NCI-H748 treated with DMSO at 0.1 percent for 48 hours (cell line): ENCODE data around the gene ATP5F1B.
"Not testable (repeated sequence)": the region's sequence is repeated elsewhere in the genome, so short reads cannot be mapped to it uniquely, and the experiment has no call there.

Source experiments
- DNase-seq: peaks from one replicate; lab custom pipeline; 2025; lab: John Stamatoyannopoulos, UW

Gene ATP5F1B

GRCh38 chr12:56648023-56648422, 2.2 kb upstream of the ATP5F1B start:
- DNase-seq = not testable (repeated sequence)

DNA sequence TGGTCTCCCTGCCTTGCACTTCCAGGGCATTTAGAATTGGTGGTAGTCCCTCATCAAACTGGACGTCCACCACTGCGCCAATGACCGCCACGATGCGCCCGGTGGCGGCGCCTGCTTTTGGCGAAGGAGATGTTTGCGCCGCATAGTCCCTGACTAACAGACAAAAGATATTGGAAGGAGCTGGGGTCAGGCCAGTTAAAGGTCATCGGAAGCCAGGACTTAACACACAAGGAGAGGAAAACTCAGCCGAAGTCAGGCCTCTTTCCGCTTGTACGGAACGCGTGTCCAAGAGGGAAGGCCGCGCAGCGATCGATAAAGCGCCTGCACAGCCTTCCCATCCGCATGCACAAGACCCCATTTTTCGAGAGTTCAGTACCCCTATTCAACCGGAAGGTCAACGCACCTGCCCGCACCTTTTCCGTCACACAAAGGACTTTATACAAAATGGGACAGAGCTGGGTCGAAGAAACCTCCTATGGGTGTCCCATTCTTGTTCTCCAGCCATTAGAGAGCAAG, 525 bp downstream of the ATP5F1B start:
- DNase-seq = no peak

DNA sequence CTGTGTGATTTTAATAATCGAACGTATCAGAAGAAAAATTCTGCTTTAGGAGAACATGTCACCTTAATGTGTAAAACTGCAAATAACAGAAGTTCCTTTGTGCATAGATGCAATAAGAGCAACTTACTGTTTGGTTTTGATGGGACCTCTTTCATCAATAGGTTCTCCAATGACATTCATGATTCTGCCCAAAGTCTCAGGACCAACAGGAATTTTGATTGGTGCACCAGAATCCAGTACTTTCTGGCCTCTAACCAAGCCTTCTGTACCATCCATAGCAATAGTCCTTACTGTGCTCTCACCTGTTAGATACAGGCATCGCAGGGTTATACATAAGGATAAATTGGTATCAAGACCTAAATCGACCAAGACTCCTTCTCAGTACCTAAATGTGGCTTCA, 1.1 kb downstream of the ATP5F1B start:
- DNase-seq = no peak

DNA sequence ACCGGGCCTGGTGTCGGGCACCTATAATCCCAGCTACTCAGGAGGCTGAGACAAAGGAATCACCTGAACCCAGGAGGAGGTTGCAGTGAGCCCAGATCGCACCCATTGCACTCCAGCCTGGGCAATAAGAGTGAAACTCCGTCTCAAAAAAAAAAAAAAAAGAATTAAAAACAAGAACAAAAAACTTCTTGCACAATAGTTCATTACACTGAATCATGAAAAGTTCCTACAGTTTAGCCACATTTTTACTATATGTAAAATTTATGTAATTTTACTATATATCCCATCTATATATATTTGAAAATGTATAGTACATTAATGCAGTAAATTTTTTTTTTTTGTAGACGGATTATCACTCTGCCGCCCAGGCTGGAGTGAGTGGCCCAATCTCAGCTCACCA, 4.6 kb downstream of the ATP5F1B start:
- DNase-seq = no peak

- no peak for DNase-seq
Observed at GRCh38 chr12:56637621-56638020, 8.2 kb downstream of the ATP5F1B start.

GRCh38 chr12:56636675-56637540, 8.9 kb downstream of the ATP5F1B start:
- peak; percentile 98 for DNase-seq

GRCh38 chr12:56635806-56636674, 9.7 kb downstream of the ATP5F1B start:
- DNase-seq = peak; percentile 62

GRCh38 chr12:56634837-56635791, 10.7 kb downstream of the ATP5F1B start:
- peak; percentile 62 for DNase-seq

DNA sequence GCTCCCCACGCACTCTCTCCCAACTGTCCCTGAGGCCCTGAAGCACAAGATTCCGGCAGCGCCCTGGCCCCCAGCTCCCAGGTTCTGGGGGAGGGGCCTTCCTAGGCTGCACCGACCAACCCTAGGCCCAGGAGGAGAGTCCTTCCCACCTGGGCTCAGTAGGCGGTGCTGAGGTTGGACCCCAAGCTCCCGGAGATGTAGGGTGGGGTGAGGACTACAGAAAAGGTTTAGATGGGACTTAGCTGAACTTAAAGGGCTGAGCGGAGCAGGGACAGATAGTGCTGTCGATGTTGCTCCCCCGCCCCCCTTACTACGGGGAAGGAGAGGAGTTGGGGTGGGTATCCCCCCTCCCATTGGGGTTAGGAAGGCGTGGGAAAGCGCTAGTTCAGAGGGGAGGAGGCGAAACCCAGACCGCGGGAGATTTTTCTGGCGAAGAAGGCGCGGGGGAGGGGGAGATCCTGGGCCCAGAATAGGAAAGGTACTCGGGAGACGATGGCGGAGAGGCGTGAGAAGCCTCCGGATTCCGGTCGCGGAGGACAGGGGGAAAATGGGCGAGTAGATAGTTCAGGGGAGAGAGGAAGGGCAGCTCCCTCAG, 11.4 kb downstream of the ATP5F1B start:
- DNase-seq = peak; percentile 62

- DNase-seq = no peak
Observed at GRCh38 chr12:56633468-56634241, 12.1 kb downstream of the ATP5F1B start.

- DNase-seq = no peak
Observed at GRCh38 chr12:56632701-56633467, 12.9 kb downstream of the ATP5F1B start.

GRCh38 chr12:56631790-56632700, 13.7 kb downstream of the ATP5F1B start:
- DNase-seq = peak; percentile 65

DNA sequence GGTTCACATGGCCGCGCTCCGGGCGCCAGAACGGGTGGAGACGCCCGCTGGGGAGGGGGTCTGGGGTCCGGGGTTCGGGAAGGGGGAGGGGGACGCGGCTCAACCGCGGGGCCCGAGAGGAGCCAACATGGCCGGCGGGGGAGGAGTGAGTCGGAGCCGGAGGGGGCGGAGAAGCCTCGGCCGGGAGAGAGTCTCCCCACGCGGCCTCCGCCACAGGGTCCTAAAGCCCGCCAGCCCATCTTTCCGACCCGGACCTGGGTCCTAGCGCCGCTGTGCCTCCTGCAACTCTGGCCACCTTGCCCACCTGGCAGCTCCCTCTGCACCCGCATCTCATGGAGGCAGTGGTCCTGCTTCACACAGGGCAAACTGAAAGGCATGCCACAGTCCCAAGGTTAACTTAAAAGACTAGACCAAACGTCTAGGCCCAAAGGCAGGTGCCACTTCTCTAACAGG, 15.6 kb downstream of the ATP5F1B start, which contains the start of gene BAZ2A:
TSS of gene BAZ2A (minus strand) at position 147 of the 453 bp plus-strand sequence. CDS start 12,796 bp downstream, outside the sequence.
- DNase-seq = peak; percentile 85

DNA sequence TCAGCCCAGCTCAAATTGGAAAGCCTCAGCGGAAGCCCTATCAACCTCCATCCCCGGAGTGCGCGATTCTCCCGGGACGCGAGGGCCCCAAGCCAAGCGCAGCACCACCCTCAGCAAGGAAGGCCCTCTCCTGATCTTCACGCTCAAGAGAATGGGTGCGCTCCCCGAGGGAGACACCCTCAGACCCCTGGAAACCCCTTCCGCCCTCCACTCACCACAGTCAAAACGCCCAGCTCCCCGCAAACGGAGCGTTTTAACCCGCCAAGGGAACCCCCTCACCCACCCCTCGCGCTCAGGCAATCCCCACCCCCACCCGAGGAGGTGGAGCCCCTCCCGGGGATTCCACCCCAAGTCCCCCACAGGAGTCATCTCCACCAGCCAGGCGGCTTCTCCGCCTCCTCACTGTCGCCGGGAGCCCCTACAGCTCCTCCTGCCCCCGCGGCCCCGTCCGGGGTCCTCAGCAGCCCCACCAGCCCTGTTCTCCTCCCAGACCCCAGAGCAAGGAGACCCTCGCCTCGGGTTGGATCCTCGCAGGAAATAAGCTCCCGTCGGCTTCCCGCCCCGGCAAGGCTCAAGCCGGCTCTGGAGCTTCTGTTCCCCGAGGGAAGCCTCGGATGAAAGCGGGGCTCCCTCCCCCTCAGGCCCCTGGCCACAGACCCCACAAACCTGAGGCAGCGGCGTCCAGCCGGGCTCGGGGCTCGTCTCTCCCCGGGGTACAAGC, 16.2 kb downstream of the ATP5F1B start:
- no peak for DNase-seq

- peak; percentile 4 for DNase-seq
Observed at GRCh38 chr12:56628671-56629458, 16.9 kb downstream of the ATP5F1B start.

DNA sequence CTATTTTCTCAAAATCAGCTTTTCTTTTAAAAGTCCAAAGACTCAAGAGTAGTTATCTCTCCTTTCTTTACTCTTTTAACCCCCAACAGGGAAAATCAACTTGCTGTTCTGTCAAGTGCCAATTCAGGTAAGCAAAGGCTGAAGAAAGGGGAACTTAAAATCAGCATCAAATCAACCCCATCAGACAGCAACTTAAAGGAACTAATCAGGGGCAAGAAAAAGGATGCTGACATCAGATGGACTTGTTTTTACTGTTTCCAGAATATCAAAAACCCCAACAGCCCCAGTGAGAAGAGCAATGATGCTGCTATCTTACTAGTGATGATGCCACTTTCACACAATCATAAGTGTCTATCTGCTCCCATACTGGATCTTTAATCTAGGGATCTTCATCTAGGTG, 19.1 kb downstream of the ATP5F1B start:
- no peak for DNase-seq

DNA sequence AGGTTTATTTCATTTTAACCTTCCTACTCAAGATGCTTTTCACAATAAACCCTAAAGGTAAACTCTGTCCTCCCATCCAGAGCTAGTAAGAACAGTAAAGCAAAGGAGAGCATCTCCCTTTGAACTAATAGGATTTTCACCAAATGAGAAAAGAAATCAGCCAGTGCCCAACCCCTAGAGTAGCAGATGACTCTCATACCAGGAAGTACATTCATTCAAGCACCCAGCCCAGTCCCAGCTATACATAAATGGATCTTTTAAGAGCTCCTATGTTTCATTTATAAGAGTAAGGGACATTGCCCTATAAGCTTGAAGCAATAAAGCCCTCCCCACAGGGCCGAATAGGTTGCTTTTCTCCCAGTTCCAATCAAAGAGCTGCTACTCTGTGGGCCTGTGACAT, 23.2 kb downstream of the ATP5F1B start:
- no peak for DNase-seq
